Measurements from ENCODE around the gene ZNF624.
"Not testable (repeated sequence)": the region's sequence is repeated elsewhere in the genome, so short reads cannot be mapped to it uniquely, and the experiment has no call there.

Gene ZNF624

DNA sequence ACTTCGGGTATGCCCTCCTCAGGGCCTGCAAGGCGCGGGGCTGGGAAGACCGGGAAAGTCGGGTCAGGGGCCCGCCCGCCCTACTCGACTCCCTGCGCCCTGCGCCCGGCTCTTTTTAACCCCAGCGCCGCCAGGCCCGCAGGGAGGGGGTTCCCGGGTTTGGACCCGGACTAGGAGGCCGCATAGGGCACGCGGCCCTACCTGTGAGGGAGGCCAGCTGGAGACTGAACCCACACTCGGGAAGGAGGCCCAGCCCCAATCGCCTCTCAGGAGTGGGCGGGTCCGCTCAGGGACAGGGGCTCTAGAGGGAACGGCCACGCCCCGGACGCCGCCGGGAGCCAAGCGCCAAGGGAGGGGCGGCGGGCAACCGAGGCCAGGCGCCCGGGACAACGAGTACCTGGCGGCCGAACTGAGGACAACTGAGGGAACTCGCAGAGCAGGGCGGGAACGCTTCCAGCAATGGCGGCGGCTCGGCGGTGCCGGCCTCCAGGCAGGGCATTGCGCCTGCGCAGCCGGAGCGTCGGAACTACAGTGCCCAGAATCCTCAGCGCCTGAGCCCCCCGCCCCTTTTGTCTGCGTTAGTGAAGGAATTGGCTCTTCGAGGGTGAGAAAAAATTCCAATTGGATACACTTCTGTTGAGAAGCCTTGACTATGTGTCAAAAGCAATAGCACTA, at the start of gene ZNF624:
TSS of gene ZNF624 (minus strand) at position 484 of the 675 bp plus-strand sequence.
- DNase-seq, result peak; percentile 87

- not testable (repeated sequence) for DNase-seq
These were observed 44.0 kb upstream of the ZNF624 start for GRCh38 chr17:16697603-16698002.

DNA sequence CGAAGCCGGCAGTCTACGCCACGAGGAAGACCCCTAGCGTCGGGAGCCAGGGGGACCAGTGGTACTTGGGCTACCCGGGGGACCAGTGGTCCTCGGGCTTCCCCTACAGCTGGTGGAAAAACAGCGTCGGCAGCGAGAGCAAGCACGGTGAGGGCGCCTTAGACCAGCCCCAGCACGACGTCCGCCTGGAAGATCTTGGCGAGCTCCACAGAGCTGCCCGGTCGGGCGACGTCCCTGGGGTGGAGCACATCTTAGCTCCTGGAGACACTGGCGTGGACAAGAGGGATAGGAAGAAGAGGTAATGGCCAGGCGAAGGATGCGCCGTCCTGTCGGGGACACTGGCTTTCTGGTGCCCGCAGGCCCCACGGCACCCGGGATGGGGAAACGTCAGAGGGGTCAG, 36.8 kb upstream of the ZNF624 start:
- not testable (repeated sequence) for DNase-seq

DNA sequence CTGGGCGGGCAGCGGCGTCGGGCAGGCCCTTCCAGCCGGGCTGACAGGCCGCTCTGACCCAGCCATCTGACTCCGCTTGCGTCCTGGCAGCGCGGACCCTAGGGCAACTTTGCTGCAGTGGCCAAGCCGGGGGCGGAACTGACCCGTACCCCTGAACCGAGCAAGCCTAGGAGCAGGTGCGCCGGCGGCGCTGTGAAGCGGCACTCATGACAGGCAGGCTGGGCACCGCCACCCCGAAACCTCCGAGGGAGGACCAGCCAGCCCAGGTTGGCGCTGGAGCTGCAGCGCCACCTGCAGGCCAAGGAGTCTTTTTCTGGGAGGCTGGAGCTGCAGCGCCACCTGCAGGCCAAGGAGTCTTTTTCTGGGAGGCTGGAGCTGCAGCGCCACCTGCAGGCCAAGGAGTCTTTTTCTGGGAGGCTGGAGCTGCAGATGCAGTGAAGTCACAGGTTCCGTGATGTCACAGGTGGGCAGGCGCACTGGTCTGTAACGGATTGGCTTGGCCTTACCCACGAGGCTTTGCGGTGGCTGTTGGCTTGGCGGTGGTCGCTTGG, 36.2 kb upstream of the ZNF624 start, which contains the start of gene CCDC144A:
TSS of gene CCDC144A (plus strand) at position 511 of the 551 bp plus-strand sequence. CDS start 160 bp downstream, outside the sequence.
- peak; percentile 33 to 62 for DNase-seq

DNA sequence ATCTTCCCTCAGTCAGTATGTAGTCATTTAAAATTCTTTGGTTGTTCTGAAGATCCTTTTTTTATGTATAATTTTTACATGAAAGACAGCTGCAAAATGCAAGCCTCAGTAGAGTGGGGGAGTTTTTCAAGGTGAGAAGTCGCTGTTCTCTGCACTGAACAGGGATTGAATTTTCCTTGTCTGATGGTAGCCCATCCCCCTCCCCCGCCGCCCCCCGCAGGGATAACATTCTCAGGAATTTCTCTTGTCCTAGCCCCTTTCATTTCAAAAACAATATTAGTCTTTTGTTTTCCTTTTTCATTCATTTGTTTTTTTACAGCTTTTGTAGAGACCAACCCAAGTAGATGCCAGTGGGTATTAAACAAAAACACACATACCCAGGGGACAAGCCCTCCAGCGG, 33.5 kb upstream of the ZNF624 start:
- not testable (repeated sequence) for DNase-seq

- not testable (repeated sequence) for DNase-seq
These were observed 32.4 kb upstream of the ZNF624 start for GRCh38 chr17:16686019-16686418.

DNA sequence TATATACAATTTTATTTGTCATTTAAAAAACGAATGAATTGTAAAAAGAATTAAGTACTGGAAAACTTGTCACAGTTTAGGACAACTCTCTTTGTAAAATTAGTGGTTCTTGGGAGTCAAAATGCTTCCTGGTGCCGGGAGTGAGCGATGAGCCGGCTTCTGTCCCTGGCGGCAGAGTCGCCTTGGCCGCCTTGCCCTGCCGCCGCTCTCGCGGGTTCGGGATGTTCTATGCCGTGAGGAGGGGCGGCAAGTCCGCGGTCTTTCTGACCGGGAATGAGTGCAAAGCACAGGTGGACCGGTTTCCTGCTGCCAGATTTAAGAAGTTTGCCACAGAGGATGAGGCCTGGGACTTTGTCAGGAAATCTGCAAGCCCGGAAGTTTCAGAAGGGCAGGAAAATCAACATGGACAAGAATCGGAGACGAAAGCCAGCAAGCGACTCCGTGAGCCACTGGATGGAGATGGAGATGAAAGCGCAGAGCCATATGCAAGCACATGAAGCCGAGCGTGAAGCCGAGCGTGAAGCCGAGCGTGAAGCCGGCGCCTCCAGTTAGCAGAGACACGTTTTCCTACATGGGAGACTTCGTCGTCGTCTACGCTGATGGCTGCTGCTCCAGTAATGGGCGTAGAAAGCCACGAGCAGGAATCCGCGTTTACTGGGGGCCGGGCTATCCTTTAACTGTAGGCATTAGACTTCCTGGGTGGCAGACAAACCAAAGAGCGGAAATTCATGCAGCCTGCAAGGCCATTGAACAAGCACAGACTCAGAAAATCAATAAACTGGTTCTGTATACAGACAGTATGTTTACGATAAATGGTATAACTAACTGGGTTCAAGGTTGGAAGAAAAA, 29.9 kb upstream of the ZNF624 start:
- not testable (repeated sequence) for DNase-seq

- no peak for DNase-seq
These were observed 23.1 kb upstream of the ZNF624 start for GRCh38 chr17:16676676-16677268.

- not testable (repeated sequence) for DNase-seq
These were observed 13.4 kb upstream of the ZNF624 start for GRCh38 chr17:16666907-16667636.

DNA sequence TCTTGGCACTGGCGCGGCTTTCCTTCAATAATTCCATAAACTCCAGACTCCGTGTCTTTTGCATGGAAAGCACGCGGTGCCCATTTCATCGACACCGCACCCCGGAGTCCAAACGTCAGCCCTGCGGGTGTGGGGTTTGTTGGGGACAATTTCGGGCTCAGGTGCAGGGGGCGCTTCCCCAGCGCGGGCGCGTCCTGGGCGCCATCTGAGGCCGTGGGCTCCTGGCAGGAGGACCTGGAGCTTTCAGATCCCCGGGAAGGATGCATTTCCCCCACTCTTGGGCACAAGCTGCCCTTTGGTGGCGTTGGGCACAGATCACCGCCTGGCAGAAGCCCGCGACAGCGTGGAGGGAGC, 12.9 kb upstream of the ZNF624 start:
- not testable (repeated sequence) for DNase-seq

- no peak for DNase-seq
These were observed 9.3 kb upstream of the ZNF624 start for GRCh38 chr17:16662936-16663335.

DNA sequence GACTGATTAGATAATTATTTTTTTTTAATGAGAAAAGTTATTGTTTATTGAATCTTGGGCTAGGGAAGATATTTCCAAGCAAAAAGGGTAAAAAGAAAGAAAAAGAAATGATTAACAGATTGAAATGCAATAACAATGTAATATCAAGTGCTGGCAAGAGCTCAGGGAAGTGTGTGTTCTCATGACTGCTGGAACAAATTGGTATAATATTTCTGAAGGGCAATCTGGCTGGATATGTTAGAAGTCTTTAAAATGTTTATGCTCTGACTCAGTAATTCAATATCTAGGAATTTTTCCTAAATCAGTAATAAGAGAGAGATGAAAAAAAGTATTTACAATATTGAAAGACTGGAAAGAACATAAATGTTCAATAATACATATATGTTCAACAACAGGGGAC, 7.6 kb upstream of the ZNF624 start:
- no peak for DNase-seq

DNA sequence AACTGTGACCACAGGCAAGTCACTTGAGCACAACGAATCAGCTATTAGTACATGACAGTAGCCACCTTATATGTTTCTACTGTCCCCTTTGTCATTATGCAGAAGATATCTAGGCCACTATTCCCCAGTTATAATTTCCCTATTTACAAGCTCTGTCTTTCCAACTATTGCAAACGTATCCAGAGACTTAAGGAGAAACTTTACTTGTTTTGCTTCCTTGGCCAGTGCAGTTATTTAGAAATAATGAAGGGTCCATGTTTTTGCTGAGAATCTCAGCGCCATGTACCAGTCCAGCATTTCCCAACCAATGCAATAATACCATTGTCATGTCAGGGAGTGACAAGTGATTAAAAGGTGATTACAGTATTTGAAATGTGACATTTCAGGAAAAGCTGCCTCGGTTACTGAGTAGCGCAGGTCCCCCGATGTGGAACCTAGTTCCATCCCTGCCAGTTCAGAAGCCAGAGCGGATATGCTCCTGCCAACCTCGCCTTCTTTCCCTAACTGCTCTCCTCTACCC, 743 bp downstream of the ZNF624 start:
- DNase-seq, result no peak

DNA sequence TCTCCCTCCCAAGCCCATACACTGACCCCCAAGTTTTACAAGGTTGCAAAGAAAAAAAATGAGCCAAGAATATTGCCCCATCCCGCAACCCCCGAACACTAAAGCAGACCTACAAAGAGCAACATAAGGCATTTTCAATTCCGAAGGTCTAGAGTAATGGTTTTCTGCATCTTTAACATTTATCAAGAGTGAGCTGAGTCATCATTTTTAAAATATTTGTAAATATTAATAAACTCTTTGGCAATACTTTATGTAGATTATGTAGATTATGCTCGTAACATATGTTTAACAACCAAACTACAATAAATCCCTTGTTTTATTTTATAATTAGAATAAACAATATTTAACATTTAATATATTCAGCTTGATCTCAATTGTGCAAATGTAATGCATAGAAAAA, 1.4 kb downstream of the ZNF624 start:
- DNase-seq, result no peak

DNA sequence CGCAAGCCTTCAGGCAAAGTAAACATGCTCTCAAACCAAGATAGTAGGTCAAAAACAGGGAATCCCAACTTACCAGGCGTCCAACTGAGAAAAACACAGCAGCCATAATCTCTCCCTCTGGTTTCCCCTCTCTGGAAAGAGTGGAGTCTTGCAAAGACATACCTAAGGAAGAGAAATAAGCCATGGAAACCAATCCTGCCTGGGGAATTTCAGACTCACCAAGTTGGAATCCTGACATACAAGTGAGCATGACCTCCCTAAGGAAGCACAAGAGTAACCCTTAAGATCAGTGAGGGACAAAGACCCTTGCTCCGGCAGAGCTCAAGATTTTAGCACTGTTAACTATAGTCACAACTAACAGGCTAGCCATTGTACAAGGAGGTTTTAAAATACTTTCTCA, 4.1 kb downstream of the ZNF624 start:
- no peak for DNase-seq

DNA sequence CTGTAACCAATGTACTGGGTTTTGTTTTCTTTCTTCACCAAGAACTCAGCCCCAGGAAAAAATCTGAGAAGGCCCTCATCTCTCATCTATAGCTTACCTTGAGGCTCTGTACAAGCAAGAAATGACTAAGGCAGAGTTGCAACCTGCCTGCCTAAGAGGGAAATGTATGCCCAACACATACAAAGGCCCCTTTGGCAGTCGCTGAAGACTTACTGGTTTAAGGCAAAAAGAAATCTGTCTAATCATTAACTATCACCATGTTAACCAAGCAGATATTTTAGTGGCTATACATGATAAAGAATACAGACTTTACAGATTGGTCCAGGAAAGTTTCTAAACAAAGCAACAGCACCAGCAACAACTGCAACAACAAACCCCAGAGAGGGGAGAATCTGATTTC, 14.2 kb downstream of the ZNF624 start:
- no peak for DNase-seq

DNA sequence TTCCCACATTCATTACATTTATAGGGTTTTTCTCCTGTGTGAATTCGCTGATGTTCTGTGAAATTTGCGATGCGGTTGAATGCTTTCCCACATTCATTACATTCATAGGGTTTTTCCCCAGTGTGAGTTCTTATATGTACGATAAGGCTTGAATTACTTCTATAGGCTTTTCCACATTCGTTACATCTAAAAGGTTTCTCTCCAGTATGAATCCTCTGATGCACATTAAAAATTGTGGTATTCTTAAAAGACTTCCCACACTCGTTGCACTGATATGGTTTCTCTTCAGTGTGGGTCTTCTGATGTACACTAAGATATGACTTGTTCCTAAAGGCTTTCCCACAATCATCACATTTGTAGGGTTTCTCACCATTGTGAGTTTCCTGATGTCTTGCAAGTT, 30.4 kb downstream of the ZNF624 start:
- DNase-seq, result no peak

GRCh38 chr17:16622540-16623277, 30.9 kb downstream of the ZNF624 start:
- no peak for DNase-seq

DNA sequence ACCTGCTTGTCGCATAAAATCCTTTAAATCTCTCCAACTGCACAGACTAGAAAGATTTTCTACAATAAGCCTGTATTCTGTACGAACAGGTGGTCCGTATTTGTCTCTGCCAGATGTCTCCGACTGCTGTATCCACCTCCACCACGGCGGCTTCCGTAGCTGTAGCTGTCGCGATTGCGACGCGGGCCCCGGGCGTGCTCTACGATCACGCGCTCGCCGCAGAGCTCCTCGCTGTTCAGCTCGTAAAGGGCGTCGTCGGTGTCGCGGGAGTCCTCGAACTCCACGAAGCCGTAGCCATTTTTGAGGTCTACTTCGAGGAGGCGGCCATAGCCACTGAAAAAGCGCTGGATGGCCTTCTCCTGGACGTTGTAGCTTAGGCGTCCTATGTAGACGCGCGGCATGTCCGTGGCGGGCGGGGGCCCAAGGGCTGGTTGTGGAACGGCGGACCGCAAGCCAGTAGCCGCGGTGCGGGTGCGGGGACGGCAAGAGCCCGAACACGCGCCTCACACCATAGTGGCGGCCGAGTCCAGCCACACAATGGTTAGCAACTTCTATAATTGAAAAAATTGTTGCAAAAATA, 36.1 kb downstream of the ZNF624 start:
- no peak for DNase-seq

DNA sequence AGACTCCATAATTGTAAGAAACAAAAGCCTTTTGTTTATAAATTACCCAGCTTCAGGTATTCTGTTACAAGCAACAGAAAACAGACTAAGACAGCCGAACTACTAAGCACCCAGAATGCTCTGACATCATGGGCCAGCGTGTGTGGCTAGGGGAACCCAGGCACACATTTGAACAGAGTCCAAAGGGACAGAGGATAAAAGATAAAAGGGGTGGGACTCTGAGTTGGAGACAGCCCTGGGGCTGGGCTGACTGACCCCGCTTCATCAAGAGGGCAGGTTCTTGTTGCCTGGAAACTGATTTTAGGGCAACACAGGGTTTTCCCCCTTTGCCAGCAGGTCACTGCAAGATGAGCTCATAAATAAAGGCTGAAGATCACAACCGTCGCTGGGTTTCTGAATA, 54.1 kb downstream of the ZNF624 start:
- DNase-seq, result no peak

- no peak for DNase-seq
These were observed 60.1 kb downstream of the ZNF624 start for GRCh38 chr17:16593356-16594102.
